ENCODE results near the gene SLC29A4.
"Not testable (repeated sequence)": the region's sequence is repeated elsewhere in the genome, so short reads cannot be mapped to it uniquely, and the experiment has no call there.

The SLC29A4 gene

GRCh38 chr7:5254371-5254770 is 28.4 kb upstream of the SLC29A4 start:
- CTCF ChIA-PET: interaction anchor here (0.6 kb wide), 1 partner anchor 1691 kb away, joined by 3 read pairs; no protein-coding TSS in a partner anchor
- POLR2A ChIA-PET: interaction anchor here (1.0 kb wide), 1 partner anchor 19 kb away, joined by 4 read pairs; no protein-coding TSS in a partner anchor

GRCh38 chr7:5255832-5256231 is 26.9 kb upstream of the SLC29A4 start:
- Histone ChIP-seq H3K36me3 (ENCODE audit: control insufficient read depth in 2 of 2, insufficient read depth in 1 of 2, low read length in 2 of 2) (no peaks in the 10 kb centered on the region), H3K4me1 (ENCODE audit: control insufficient read depth, insufficient read depth, low read length) (no peaks in the 10 kb centered on the region), H3K27ac (ENCODE audit: extremely low read depth, low read depth, low read length) (no peak overlapping the region), H3K9me3 (ENCODE audit: control insufficient read depth, insufficient read depth, low read depth, low read length) (no peaks in the 10 kb centered on the region), H3K4me3 (ENCODE audit: low read depth, low read length) (no peak overlapping the region)
- POLR2A ChIA-PET: no interaction called here
- CTCF ChIA-PET: no interaction called here
- TF ChIP-seq ZBTB11 (tag by site-specific recombination; conservative IDR thresholded peaks at IDR 0.05; ENCODE audit: low read depth) (no peak), ZNF132 (tag by site-specific recombination; IDR thresholded peaks at IDR 0.05; ENCODE audit: borderline replicate concordance) (no peak), FEZF1 (tag by site-specific recombination; IDR thresholded peaks at IDR 0.05) (no peak), ZNF785 (tag by site-specific recombination; IDR thresholded peaks at IDR 0.05) (no peak), ZNF140 (tag by site-specific recombination; IDR thresholded peaks at IDR 0.05) (no peak), ZNF555 (tag by site-specific recombination; conservative IDR thresholded peaks at IDR 0.05) (no peak), ZNF449 (tag by site-specific recombination; IDR thresholded peaks at IDR 0.05) (no peak), ZBTB20 (tag by site-specific recombination; IDR thresholded peaks at IDR 0.05) (no peak), ZNF366 (tag by site-specific recombination; conservative IDR thresholded peaks at IDR 0.05) (no peak), ZNF112 (tag by site-specific recombination; IDR thresholded peaks at IDR 0.05) (no peak), ZNF692 (tag by site-specific recombination; IDR thresholded peaks at IDR 0.05) (no peak), ZNF777 (tag by site-specific recombination; IDR thresholded peaks at IDR 0.05; ENCODE audit: borderline replicate concordance) (no peak), ZNF335 (tag by site-specific recombination; conservative IDR thresholded peaks at IDR 0.05) (no peak), REST (tag by site-specific recombination; IDR thresholded peaks at IDR 0.05) (no peak), ZNF148 (tag by site-specific recombination; IDR thresholded peaks at IDR 0.05; ENCODE audit: borderline replicate concordance) (no peak)

More at GRCh38 chr7:5254371-5254770, 28.4 kb upstream of the SLC29A4 start:
- H3K4me1 ChIP-seq (ENCODE audit: control insufficient read depth, insufficient read depth, low read length); H3K27ac ChIP-seq (ENCODE audit: extremely low read depth, low read depth, low read length); H3K4me3 ChIP-seq (ENCODE audit: low read depth, low read length); H3K9me3 ChIP-seq (ENCODE audit: control insufficient read depth, insufficient read depth, low read depth, low read length); H3K36me3 ChIP-seq (ENCODE audit: control insufficient read depth in 2 of 2, insufficient read depth in 1 of 2, low read length in 2 of 2): not testable (repeated sequence)

- POLR2A ChIA-PET; H3K27ac ChIP-seq (ENCODE audit: extremely low read depth, low read depth, low read length); H3K9me3 ChIP-seq (ENCODE audit: control insufficient read depth, insufficient read depth, low read depth, low read length); H3K4me1 ChIP-seq (ENCODE audit: control insufficient read depth, insufficient read depth, low read length); CTCF ChIA-PET; H3K36me3 ChIP-seq (ENCODE audit: control insufficient read depth in 2 of 2, insufficient read depth in 1 of 2, low read length in 2 of 2); H3K4me3 ChIP-seq (ENCODE audit: low read depth, low read length): not testable (repeated sequence)
Measured at GRCh38 chr7:5260530-5261068, 22.1 kb upstream of the SLC29A4 start.

- H3K4me1 ChIP-seq (ENCODE audit: control insufficient read depth, insufficient read depth, low read length); H3K9me3 ChIP-seq (ENCODE audit: control insufficient read depth, insufficient read depth, low read depth, low read length); POLR2A ChIA-PET; CTCF ChIA-PET; H3K4me3 ChIP-seq (ENCODE audit: low read depth, low read length); H3K27ac ChIP-seq (ENCODE audit: extremely low read depth, low read depth, low read length); H3K36me3 ChIP-seq (ENCODE audit: control insufficient read depth in 2 of 2, insufficient read depth in 1 of 2, low read length in 2 of 2): not testable (repeated sequence)
Measured at GRCh38 chr7:5263066-5263465, 19.7 kb upstream of the SLC29A4 start.
